ENCODE data around the gene P3R3URF. TPM values are rescaled to one million over a fixed set of nuclear protein-coding genes. Genes with fewer than 3 reads are reported as not detected.

P3R3URF gene
- total RNA-seq, 1 experiment from 2014 or later: not detected

GRCh38 chr1:46191033-46191701, 14.9 kb upstream of the P3R3URF start:
- intact Hi-C loops (cut with micrococcal nuclease): no loop called here
- peaks cover 8 to 20% of the 10 kb centered on the region in 2 experiments for H3K4me1 ChIP-seq (ENCODE audit: control insufficient read depth in 1 of 2, insufficient read depth in 2 of 2, low read length in 2 of 2)
- H4K20me1 ChIP-seq (ENCODE audit: insufficient read depth): no peaks in the 10 kb centered on the region
- POLR2A ChIA-PET: interaction anchor here (1.4 kb wide), 1 partner anchor 9 kb away, joined by 5 read pairs; no protein-coding TSS in a partner anchor
- no peak overlapping the region for H3K9ac ChIP-seq (ENCODE audit: low read length)
- peaks cover 13 to 50% of the 10 kb centered on the region in 2 experiments; a peak in 3 of 4 replicates for H3K36me3 ChIP-seq (ENCODE audit: control insufficient read depth in 1 of 2, insufficient read depth in 2 of 2, low read length in 2 of 2)
- TF ChIP-seq EZH2phosphoT487 (IDR thresholded peaks at IDR 0.05; ENCODE audit: borderline replicate concordance) (no peak), SIN3A (IDR thresholded peaks at IDR 0.05; ENCODE audit: low read depth) (no peak), YY1 (IDR thresholded peaks at IDR 0.05; ENCODE audit: extremely low read depth, insufficient replicate concordance, low read depth, low read length) (no peak), ZFX (IDR thresholded peaks at IDR 0.05) (no peak), JUND (IDR thresholded peaks at IDR 0.05) (no peak)
- H3K27ac ChIP-seq (ENCODE audit: low read depth, low read length): no peak overlapping the region
- no peaks in the 10 kb centered on the region for H3K9me3 ChIP-seq (ENCODE audit: control insufficient read depth in 1 of 2, insufficient read depth in 1 of 2, low read depth in 1 of 2, low read length in 2 of 2)
- CTCF ChIA-PET: no interaction called here
- BruUV-seq (replicated peaks): no TSS peak
- no peak overlapping the region for H3K4me2 ChIP-seq (ENCODE audit: low read length)
- no peak overlapping the region for H3K4me3 ChIP-seq (replicated peaks in 1 of 2; ENCODE audit: low read depth in 1 of 2, low read length in 2 of 2)
- RAD21 ChIA-PET (ENCODE audit: low non-redundant PET in 1 of 2, low total read pairs in 2 of 2, uncharacterized antibody in 2 of 2, unreplicated experiment in 2 of 2): interaction anchor here in 1 of 2 experiments (1.0 kb wide), 1 partner anchor 33 kb away, joined by 3 read pairs; no protein-coding TSS in a partner anchor
- ATAC-seq (no peak), DNase-seq (ENCODE audit: low read depth, low spot score) (no peak)
- H3K9me2 ChIP-seq (ENCODE audit: insufficient read depth): no peaks in the 10 kb centered on the region
- H2AFZ ChIP-seq (ENCODE audit: low read depth, low read length, poor library complexity, severe bottlenecking): no peak overlapping the region
- H3K79me2 ChIP-seq (ENCODE audit: insufficient read depth, low read length): no peaks in the 10 kb centered on the region
- no peaks in the 10 kb centered on the region for H3K27me3 ChIP-seq (ENCODE audit: insufficient read depth, low read length)

- peaks cover 12 to 27% of the 10 kb centered on the region in 2 experiments for H3K4me1 ChIP-seq (ENCODE audit: control insufficient read depth in 1 of 2, insufficient read depth in 2 of 2, low read length in 2 of 2)
- no peaks in the 10 kb centered on the region for H3K9me2 ChIP-seq (ENCODE audit: insufficient read depth)
- no peaks in the 10 kb centered on the region for H3K27me3 ChIP-seq (ENCODE audit: insufficient read depth, low read length)
- DNase-seq (ENCODE audit: low read depth, low spot score) (no peak), ATAC-seq (no peak)
- H2AFZ ChIP-seq (ENCODE audit: low read depth, low read length, poor library complexity, severe bottlenecking): no peak overlapping the region
- CTCF ChIA-PET: no interaction called here
- no peaks in the 10 kb centered on the region for H4K20me1 ChIP-seq (ENCODE audit: insufficient read depth)
- H3K4me3 ChIP-seq (replicated peaks in 1 of 2; ENCODE audit: low read depth in 1 of 2, low read length in 2 of 2): no peak overlapping the region
- RAD21 ChIA-PET (ENCODE audit: low non-redundant PET in 1 of 2, low total read pairs in 2 of 2, uncharacterized antibody in 2 of 2, unreplicated experiment in 2 of 2): no interaction called here
- TF ChIP-seq ZFX (IDR thresholded peaks at IDR 0.05) (no peak), EZH2phosphoT487 (IDR thresholded peaks at IDR 0.05; ENCODE audit: borderline replicate concordance) (no peak), SIN3A (IDR thresholded peaks at IDR 0.05; ENCODE audit: low read depth) (no peak), ZBTB33 (IDR thresholded peaks at IDR 0.05; ENCODE audit: extremely low read depth, insufficient replicate concordance, low read length) (no peak), SP1 (IDR thresholded peaks at IDR 0.05; ENCODE audit: low read depth) (no peak), SRF (IDR thresholded peaks at IDR 0.05; ENCODE audit: low read depth) (no peak), FOSL1 (IDR thresholded peaks at IDR 0.05; ENCODE audit: low read depth) (no peak), REST (IDR thresholded peaks at IDR 0.05; ENCODE audit: low read depth) (no peak), CEBPB (IDR thresholded peaks at IDR 0.05; ENCODE audit: low read depth) (no peak), JUND (IDR thresholded peaks at IDR 0.05) (no peak), MAX (IDR thresholded peaks at IDR 0.05) (no peak), POLR2AphosphoS5 (IDR thresholded peaks at IDR 0.05; ENCODE audit: low read depth, low read length) (no peak), ZNF274 (IDR thresholded peaks at IDR 0.05; ENCODE audit: low read depth, low read length) (no peak)
- no peak overlapping the region for H3K27ac ChIP-seq (ENCODE audit: low read depth, low read length)
- intact Hi-C loops (cut with micrococcal nuclease): no loop called here
- no peak overlapping the region for H3K9ac ChIP-seq (ENCODE audit: low read length)
- BruUV-seq (replicated peaks): no TSS peak
- no peak overlapping the region for H3K4me2 ChIP-seq (ENCODE audit: low read length)
- no peaks in the 10 kb centered on the region for H3K9me3 ChIP-seq (ENCODE audit: control insufficient read depth in 1 of 2, insufficient read depth in 1 of 2, low read depth in 1 of 2, low read length in 2 of 2)
- peaks cover 13 to 43% of the 10 kb centered on the region in 2 experiments; a peak in 3 of 4 replicates for H3K36me3 ChIP-seq (ENCODE audit: control insufficient read depth in 1 of 2, insufficient read depth in 2 of 2, low read length in 2 of 2)
- no peaks in the 10 kb centered on the region for H3K79me2 ChIP-seq (ENCODE audit: insufficient read depth, low read length)
- POLR2A ChIA-PET: interaction anchor here (1.4 kb wide), 1 partner anchor 9 kb away, joined by 5 read pairs; no protein-coding TSS in a partner anchor
Observed at GRCh38 chr1:46190539-46190938, 14.3 kb upstream of the P3R3URF start.
